Fibroblast of gingiva (primary cell): ENCODE measurements around the gene HADHA.
"Not testable (repeated sequence)": the region's sequence is repeated elsewhere in the genome, so short reads cannot be mapped to it uniquely, and the experiment has no call there.

Experiments
- DNase-seq: peaks from one replicate; pipeline ENCODE4 v3.0.0-alpha.2; 2011; ENCODE audit warnings: low read depth

The HADHA gene

DNA sequence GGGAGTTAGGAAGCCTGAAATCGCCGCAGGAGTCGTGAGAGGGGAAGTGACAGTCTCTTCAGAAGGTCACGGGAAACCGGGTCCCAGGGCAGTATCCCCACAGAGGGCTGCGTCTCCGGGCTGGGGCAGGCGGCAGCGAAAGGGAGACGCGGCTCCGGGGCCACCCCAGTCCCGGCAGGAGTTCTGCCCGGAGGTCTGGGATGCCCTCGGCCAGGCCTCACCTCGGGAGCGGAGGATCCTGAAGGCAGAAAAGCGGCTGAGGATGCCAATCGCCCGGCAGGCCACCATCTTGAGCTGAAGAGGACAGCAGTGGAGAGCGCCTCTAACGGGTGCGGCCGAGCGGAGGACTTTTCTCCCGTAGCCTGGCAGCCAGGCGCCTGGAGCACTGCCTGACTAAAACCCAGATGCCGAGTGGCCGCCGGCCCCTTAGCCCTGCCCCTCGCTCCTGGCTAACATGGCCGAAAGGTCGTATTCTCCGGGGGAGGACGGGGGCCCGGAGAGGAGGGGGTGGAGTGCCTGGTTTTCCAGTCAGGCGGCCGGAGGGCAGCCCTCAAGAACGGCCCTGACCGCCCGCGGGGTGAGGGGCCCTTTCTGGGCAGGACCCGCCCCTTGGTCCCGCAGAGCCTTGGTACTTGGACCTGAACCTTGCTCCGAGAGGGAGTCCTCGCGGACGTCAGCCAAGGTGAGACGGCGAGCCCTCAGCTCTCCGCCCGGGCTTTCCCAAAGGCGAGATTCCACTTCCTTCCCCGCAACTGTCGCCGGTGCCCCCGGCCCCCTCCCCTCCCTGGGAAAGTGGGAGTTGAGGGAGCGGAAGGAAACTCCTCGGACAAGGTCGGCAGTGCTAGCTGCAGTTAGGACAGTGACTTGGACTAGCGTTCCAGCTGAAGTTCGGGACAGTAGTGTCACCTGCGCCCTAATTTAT, at the start of gene HADHA, which contains the start of gene HADHB:
HADHA (minus strand) TSS at position 324 of the 922 bp plus-strand sequence; CDS start at position 288, 36 bp downstream.
HADHB (plus strand) TSS at position 631 of the 922 bp plus-strand sequence. CDS start 9,316 bp downstream, outside the sequence.
- peak; percentile 92 for DNase-seq

DNA sequence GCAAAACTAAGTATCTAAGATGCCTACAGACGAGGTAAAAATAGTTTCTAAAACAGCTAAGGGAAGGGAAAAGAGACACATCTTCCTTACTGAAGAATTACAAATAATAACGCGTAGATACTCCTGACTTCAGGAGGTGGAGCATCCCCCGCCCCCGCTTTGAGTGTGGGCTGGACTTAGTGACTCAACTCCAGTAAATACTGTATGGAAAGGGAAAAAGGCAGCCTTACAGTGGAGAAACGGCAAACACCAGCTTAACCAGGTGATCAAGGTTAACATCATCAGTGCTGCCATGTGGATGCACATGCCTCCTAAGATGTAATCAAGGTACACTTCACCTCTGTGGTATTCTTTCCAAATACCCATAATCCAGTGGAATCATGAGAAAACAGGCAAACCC, 48.2 kb upstream of the HADHA start:
- no peak for DNase-seq

DNA sequence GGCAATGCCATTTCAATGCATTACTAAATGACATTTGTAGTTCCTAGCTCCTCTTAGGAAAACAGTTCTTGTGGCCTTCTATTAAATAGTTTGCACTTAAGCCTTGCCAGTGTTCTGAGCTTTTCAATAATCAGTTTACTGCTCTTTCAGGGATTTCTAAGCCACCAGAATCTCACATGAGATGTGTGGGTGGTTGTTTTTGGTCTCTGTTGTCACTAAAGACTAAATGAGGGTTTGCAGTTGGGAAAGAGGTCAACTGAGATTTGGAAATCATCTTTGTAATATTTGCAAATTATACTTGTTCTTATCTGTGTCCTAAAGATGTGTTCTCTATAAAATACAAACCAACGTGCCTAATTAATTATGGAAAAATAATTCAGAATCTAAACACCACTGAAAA, 45.6 kb upstream of the HADHA start:
- no peak for DNase-seq

DNA sequence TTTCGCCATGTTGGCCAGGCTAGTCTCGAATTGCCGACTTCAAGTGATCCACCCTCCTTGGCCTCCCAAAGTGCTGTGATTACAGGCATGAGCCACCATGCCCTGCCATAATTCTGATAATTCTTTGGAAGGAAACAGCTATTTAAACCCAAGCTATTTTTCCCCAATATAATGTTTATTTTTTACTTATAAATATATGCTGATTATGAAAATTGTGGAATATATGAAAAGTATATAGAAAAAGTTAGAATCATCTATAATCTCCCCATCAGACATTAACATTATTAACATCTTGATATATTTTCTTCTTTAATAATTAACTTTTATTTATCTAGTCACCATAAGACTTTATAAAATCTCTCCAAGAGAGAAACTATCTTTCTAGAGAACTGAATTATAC, 41.5 kb upstream of the HADHA start:
- DNase-seq: no peak

DNA sequence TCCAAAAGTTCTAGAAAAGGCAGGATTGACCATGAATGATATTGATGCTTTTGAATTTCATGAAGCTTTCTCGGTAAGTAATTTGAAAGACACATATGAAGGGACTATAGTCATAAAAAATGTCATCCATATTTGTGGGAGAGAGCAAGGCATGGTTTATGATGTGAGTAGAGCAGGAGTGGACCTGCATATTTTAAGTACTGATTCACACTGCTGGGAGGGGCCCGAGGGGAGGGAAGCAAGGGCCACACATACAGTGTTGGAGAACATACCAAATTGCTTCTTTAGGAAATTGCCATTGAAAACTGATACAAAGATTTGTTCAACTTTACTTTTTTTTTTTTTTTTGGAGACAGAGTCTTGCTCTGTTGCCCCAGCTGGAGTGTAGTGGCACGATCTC, 39.7 kb upstream of the HADHA start:
- DNase-seq: no peak

DNA sequence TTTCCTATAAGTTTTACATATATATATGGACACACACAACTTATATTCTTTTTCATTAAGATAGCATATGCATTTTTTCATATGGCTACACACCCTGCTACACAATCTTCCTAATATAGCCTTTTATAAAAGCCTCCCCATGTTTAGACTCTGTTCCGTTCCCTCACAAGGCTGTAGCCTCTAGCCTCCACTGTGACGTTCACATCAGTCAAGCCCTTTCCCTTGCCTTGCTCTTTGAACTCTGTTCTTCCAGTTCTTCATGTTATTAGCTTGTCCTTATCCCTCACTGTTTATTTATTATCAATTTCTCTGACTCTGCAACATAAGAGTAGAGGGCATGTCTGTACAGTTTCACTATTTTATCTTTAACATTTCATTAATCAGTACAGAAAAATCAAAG, 39.2 kb upstream of the HADHA start:
- no peak for DNase-seq

DNA sequence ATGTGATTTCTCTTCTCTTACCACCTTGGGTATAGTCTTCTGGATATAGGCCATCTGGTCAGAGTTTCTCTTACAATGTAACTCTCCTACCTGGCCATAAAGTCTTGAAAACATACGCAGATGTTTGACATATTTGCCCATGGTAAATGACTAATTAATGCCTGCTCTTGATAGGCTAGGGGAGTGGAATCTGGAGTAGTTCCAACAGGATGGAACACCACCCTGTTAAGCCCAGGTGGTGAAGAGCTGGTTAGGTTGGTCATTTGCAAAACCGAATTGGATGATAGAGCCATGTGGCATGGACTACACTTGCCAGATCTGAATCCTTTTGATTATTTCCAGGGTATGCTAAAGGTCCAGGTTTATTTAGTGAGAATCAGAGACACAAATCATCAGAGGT, 36.8 kb upstream of the HADHA start:
- no peak for DNase-seq

DNA sequence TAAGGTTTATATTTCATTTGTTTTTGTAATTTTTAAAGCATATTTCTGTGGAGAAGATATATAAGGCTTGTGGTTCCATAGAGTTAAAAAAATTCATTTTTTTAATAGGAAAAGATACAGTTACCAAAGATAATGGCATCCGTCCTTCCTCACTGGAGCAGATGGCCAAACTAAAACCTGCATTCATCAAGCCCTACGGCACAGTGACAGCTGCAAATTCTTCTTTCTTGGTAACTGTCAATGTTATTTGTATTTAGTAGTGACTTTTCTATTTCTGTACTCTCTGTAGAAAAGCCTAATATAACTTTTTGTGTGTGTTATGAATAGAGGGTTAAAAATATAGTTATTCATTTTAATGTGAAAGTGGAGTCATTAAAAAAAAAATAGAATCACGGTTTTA, 35.5 kb upstream of the HADHA start:
- no peak for DNase-seq

DNA sequence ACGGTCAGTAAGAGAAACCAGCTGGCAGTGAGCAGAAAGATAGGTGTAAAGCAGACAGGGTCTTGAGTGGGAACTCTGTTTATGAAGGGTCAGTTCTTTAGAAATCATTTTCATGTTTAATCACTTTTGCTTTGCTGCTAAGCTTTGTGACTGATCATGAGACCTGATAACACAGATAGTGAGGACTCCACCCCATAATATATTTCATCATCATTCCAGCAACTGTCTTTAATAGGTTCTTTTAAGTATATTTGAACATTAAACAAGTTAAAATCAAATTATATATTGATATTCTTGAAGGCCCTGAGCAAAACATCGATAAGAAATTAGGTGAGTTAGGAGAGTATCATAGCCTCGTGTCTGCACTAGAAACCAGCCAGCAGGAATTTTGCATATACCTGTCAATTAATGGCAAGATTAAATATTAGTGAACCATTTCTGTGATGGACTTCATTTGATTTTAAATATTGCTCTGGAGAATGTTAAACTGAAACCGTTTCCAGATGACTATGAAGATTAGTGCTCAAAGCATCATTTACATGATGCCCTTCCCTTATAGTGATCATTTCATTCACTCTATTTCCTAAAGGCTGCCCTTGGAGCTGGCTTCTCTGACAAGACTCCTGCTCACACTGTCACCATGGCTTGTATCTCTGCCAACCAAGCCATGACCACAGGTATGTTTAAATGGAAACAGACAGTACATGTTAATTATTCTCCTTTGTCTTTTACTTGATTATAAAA, 32.2 kb upstream of the HADHA start:
- no peak for DNase-seq

DNA sequence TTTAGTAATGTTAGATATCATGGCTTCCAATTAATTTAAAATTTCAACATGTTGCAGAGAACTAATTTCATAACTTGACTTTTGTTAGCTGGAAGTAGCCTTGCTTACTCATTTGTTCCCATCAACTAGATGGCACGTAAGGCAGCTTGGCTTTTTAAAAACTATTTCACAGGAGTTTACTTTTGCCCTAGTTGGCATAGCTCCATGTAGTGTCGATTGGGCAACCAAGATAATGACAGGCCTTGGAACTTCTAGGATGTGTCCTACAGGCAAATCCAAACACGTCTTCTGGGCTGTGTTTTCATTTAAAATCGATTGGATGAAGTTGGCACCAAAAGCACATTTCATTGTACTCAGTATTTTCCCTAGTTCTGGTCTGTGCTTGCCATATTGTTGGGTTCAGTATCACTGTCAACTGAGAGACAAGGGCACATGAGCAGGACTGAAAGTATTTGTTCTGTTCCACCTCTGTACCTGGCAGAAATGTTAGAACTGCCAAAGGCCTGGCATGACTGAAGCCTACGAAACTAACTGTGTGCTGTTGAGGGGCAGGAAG, 29.7 kb upstream of the HADHA start:
- peak; percentile 99 for DNase-seq

DNA sequence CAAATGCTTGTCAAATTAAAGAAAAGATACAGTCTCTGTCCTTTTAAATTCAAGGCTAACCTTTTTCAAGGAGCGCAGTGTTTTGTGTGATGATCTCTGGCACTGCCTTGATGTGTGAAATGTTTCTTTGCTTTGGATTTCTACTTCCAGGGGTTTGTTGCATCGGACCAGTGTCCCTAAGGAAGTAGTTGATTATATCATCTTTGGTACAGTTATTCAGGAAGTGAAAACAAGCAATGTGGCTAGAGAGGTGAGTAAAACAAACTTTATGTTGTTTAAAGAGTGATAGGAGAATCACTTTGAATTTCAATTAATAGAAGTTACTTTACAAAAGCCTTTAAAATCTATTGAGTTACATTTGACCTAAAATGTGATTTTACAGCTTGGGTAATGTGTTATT, 29.1 kb upstream of the HADHA start:
- no peak for DNase-seq

DNA sequence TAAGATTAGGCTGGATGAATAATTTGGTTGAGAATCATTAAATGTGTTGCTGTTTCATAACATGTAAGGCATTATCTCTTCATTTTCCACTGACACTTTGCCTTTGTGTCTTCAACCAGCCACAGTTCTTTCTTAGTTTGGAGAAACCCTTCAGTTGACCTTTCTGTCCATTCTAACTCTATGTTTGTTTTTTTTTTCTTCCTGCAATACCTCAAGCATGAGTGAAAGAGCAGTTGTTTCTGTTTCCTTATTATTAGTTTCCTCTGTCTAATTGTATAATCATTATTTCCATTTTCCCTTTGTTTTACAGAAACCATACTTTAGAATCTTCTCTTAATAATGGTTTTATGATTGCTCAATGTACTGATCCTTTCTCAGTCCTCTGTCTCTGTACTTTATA, 25.9 kb upstream of the HADHA start:
- peak; percentile 28 for DNase-seq

DNA sequence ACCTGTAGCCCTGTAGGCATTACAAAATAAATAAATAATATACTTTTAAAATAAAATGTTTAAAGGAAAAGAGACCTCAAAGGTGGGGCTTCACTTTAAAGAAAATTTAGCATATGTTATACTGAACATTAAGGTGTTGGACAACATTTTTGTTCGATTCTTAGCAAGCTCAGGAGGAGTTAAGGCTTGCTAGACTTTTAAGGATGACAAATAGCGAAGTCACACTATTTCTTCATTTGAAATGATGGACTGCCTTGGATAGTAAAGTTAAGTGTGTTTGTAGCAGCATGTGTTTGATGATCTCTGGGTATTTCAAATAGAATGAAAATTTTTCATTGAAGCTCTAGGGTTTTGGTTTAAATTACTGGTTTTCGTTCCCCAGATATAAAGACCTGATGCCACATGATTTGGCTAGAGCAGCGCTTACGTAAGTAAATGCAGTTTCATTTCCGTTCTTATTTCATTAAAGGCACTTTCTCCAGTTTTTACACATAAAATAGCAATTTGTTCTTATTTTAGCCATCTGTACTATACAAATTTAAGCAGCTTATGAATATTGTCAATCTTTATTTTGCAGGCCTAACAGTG, 25.2 kb upstream of the HADHA start:
- DNase-seq: no peak

DNA sequence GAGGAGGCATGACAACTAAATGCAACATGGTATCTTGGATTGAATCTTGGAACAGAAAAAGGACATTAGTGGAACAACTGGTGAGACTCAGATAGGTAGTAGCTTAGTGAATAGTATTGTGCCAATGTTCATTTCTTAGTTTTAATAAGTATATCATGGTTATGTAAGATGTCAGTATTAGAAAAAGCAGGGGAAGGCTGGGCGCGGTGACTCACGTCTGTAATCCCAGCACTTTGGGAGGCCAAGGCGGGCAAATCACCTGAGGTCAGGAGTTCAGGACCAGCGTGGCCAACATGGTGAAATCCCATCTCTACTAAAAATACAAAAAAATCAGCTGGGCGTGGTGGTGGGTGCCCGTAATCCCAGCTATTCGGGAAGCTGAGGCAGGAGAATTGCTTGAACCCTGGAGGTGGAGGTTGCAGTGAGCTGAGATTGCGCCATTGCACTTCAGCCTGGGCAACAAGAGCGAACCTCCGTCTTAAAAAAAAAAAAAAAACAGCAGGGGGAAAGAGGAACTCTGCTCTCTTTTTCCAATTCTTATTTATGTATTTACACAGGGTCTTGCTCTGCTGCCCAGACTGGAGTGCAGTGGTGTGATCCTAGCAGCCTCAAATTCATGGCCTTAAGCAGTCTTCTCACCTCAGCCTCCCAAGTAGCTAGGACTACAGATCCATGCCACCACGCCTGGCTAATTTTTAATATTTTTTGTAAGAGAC, 24.4 kb upstream of the HADHA start:
- not testable (repeated sequence) for DNase-seq

DNA sequence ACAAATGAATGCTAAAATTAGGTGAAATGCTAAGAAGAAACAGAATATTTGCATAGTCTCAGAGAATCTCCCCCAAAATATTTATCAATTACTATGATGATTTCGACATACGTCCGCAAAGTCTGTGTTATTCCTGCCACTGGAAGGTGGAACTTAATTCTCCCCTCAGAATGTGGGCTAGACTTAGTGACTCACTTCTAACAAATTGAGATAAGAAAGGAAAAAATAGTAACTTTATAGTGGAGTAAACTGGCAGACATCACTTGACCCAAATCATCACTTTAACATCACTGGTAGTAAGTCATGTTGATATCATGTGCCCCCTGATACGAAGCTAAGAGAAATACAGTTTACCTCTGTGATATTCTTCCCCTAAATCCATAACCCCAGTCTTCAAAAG, 23.8 kb upstream of the HADHA start:
- no peak for DNase-seq

DNA sequence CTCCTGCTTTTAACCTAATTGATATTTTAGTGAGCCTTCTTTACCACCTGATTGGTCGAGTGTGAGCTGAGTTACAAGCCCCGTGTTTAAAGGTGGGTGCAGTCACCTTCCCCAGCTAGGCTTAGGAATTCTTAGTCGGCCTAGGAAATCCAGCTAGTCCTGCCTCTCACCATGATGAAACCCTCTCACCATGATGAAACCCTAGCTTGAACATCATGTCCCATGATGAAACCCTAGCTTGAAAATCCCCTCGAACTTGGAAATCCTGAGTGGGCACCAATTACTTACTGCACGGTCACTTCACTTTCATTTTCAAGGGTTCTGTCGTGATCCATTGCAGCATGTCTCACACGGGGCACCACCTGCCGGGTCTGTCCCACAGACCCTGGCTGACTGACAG, 14.4 kb upstream of the HADHA start:
- DNase-seq: not testable (repeated sequence)

DNA sequence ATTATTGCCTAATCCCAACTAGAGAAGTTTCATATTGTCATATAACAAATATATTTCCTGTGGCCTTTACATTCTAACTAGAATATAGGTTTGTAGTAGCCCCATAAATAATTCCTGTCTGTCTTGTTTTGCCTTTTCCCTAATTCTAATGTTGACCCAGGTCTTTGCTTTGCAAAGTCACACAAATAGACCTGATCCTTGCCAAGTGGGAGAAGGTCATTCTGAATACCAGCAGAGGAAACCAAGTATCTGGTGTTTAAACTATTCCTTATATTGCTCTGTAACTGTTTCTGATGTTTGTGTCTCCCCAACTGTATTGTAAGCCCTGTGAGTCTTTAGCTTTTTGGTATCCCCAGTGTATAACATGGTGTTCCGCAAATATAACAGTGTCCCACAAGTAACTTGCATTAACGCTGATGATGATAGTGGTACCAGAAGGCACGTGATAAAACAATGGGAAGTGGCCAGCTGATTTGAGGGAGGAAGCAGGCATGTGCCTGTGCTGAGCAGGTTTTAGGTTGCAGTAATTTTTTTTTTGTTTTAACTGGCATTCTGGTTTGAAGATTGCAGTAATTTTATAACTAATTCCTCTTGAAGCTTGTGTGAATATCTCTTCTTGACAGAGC, 11.4 kb upstream of the HADHA start:
- DNase-seq: no peak

DNA sequence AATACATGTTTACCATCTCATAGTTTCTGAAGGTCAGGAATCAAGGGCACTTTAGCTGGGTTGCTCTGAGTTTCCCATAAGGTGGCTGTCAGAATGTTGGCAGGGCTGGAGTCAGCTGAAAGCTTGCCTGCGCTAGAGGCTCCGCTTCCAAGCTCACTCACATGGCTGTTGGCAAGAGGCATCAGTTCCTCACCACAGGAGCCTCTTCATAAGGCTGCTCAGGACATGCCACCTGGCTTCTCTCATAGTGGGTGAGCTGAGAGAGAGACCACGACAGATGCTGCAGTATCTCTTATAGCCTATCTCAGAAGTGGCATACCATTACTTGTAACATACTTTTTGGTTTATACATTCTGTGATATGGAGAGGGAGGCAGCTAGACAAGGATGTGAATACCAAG, 7.5 kb upstream of the HADHA start:
- no peak for DNase-seq

DNA sequence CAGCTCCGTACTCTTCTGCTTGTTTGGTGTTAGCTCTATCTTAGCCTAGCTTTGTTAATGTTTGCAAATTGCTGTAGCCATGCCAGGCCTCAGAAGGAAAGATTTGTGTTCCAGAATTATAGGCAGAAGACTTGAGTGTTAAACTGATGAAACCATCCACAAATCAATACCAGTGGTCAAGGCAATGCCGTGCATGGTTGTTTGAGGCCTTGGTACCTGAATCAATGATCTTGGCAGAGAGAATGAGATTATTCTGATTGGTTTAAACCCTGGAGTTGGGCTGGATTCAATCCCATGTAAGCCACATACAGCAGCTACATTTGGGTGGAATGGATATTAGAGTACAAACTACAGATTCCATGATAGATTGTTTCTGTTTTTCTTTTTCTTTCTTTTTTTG, 5.2 kb upstream of the HADHA start:
- no peak for DNase-seq

DNA sequence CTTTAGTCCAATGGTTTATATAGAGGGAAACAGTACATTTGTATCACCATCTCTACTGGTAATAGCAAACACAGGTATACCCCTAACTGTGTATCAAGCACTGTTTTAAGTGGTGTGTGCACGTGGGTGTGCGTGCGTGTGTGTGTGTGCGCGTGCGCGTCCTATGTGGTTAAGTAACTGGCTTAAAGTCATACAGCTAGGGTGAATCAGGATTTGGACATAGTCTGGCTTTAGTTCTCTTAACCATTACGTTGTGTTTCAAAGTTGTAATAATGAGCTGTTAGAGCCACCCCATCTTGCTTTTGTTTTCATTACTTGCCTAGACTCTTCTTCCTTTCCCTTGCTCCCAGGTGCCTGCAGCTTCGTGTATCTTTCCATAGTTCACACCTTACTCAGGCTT, 2.4 kb upstream of the HADHA start:
- peak; percentile 81 for DNase-seq

DNA sequence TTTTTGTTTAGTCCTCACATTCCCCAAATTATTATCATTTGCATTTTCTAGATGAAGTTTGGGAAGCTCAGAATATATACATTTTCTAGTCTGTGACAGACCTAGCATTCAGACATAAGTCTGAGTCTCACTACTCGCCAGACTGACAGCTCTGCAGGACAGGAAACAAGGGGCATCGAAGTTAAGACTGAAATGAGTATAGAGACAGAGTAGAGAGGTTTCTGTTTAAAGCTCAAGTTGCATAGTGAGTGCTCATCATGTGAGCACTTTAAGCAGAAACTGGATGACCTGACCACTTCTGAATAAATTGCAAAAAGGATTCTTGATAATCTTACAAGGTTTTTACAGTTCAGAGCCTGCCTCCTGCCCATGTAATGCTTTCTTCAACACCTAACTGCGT, 1.4 kb upstream of the HADHA start:
- DNase-seq: no peak
